Measurements from ENCODE around the gene ALOX5. TPM values are rescaled to one million over a fixed set of nuclear protein-coding genes. Genes with fewer than 3 reads are reported as not detected.
"Not testable (repeated sequence)": the region's sequence is repeated elsewhere in the genome, so short reads cannot be mapped to it uniquely, and the experiment has no call there.

The ALOX5 gene
- total RNA-seq = under 1 TPM; 0.56 to 0.60 TPM

GRCh38 chr10:45373576-45374349 lies at the start of gene ALOX5:
TSS of gene ALOX5 (plus strand) at chr10:45374216. CDS start at chr10:45374280, 64 bp downstream.
- Mint-ChIP-seq H3K36me3 (ENCODE audit: low read depth) (no peaks in the 10 kb centered on the region), H3K4me1 (ENCODE audit: low read depth) (peaks cover 12% of the 10 kb centered on the region), H3K4me3 (peak within 1 kb of the TSS; percentile 75), H3K27me3 (peaks cover 35% of the 10 kb centered on the region), H3K9me3 (no peaks in the 10 kb centered on the region), H3K27ac (no peak within 1 kb of the TSS)
- intact Hi-C loops (cut with micrococcal nuclease) = no loop called here
- no peak for TF ChIP-seq CTCF (IDR thresholded peaks at IDR 0.05)
- DNase-seq (peak; percentile 9), ATAC-seq (peak; percentile 60)
- ChIA-PET CTCF (no interaction called here), POLR2A (no interaction called here)

GRCh38 chr10:45325116-45325515 lies 48.9 kb upstream of the ALOX5 start:
- H3K27ac Mint-ChIP-seq = no peak overlapping the region
- H3K36me3 Mint-ChIP-seq (ENCODE audit: low read depth) = no peaks in the 10 kb centered on the region
- ATAC-seq (no peak), DNase-seq (no peak)
- peaks cover 14% of the 10 kb centered on the region for H3K9me3 Mint-ChIP-seq
- CTCF ChIA-PET = no interaction called here
- H3K4me3 Mint-ChIP-seq = no peak overlapping the region
- H3K4me1 Mint-ChIP-seq (ENCODE audit: low read depth) = no peaks in the 10 kb centered on the region
- intact Hi-C loops (cut with micrococcal nuclease) = no loop called here
- TF ChIP-seq CTCF (IDR thresholded peaks at IDR 0.05) = no peak
- POLR2A ChIA-PET = no interaction called here
- peaks cover 9% of the 10 kb centered on the region for H3K27me3 Mint-ChIP-seq

GRCh38 chr10:45326864-45327263 lies 47.2 kb upstream of the ALOX5 start:
- intact Hi-C loops (cut with micrococcal nuclease); ATAC-seq; POLR2A ChIA-PET; H3K4me3 Mint-ChIP-seq; H3K36me3 Mint-ChIP-seq (ENCODE audit: low read depth); H3K4me1 Mint-ChIP-seq (ENCODE audit: low read depth); CTCF ChIA-PET; H3K27ac Mint-ChIP-seq; DNase-seq: not testable (repeated sequence)
- peaks cover 17% of the 10 kb centered on the region for H3K27me3 Mint-ChIP-seq
- peaks cover 14% of the 10 kb centered on the region for H3K9me3 Mint-ChIP-seq

GRCh38 chr10:45331824-45332223 lies 42.2 kb upstream of the ALOX5 start:
- intact Hi-C loops (cut with micrococcal nuclease); ATAC-seq; POLR2A ChIA-PET; H3K4me1 Mint-ChIP-seq (ENCODE audit: low read depth); H3K27ac Mint-ChIP-seq; H3K4me3 Mint-ChIP-seq; DNase-seq; H3K36me3 Mint-ChIP-seq (ENCODE audit: low read depth); CTCF ChIA-PET: not testable (repeated sequence)
- Mint-ChIP-seq H3K27me3 (peaks cover 16% of the 10 kb centered on the region), H3K9me3 (peaks cover 11% of the 10 kb centered on the region)

- no peaks in the 10 kb centered on the region for H3K36me3 Mint-ChIP-seq (ENCODE audit: low read depth)
- no peak for ATAC-seq
- DNase-seq = no peak
- ChIA-PET POLR2A (no interaction called here), CTCF (no interaction called here)
- H3K27me3 Mint-ChIP-seq = peaks cover 2% of the 10 kb centered on the region
- H3K27ac Mint-ChIP-seq = no peak overlapping the region
- no peaks in the 10 kb centered on the region for H3K9me3 Mint-ChIP-seq
- no peak overlapping the region for H3K4me3 Mint-ChIP-seq
- intact Hi-C loops (cut with micrococcal nuclease) = no loop called here
- no peaks in the 10 kb centered on the region for H3K4me1 Mint-ChIP-seq (ENCODE audit: low read depth)
- no peak for TF ChIP-seq CTCF (IDR thresholded peaks at IDR 0.05)
Observed at GRCh38 chr10:45339894-45340293, 34.1 kb upstream of the ALOX5 start.

- POLR2A ChIA-PET; intact Hi-C loops (cut with micrococcal nuclease); H3K27ac Mint-ChIP-seq; H3K9me3 Mint-ChIP-seq; H3K4me1 Mint-ChIP-seq (ENCODE audit: low read depth); H3K36me3 Mint-ChIP-seq (ENCODE audit: low read depth); H3K27me3 Mint-ChIP-seq; CTCF ChIA-PET; ATAC-seq; H3K4me3 Mint-ChIP-seq; DNase-seq: not testable (repeated sequence)
Observed at GRCh38 chr10:45340420-45340819, 33.6 kb upstream of the ALOX5 start.

- H3K27me3 Mint-ChIP-seq; ATAC-seq; intact Hi-C loops (cut with micrococcal nuclease); H3K27ac Mint-ChIP-seq; H3K9me3 Mint-ChIP-seq; POLR2A ChIA-PET; DNase-seq; H3K4me3 Mint-ChIP-seq; CTCF ChIA-PET; H3K4me1 Mint-ChIP-seq (ENCODE audit: low read depth); H3K36me3 Mint-ChIP-seq (ENCODE audit: low read depth): not testable (repeated sequence)
Observed at GRCh38 chr10:45346652-45347335, 27.2 kb upstream of the ALOX5 start.

GRCh38 chr10:45347464-45347863 lies 26.6 kb upstream of the ALOX5 start:
- ATAC-seq; H3K4me3 Mint-ChIP-seq; H3K9me3 Mint-ChIP-seq; intact Hi-C loops (cut with micrococcal nuclease); H3K27me3 Mint-ChIP-seq; H3K27ac Mint-ChIP-seq; H3K4me1 Mint-ChIP-seq (ENCODE audit: low read depth); POLR2A ChIA-PET; H3K36me3 Mint-ChIP-seq (ENCODE audit: low read depth); CTCF ChIA-PET; DNase-seq: not testable (repeated sequence)

- H3K36me3 Mint-ChIP-seq (ENCODE audit: low read depth); POLR2A ChIA-PET; H3K27me3 Mint-ChIP-seq; ATAC-seq; H3K9me3 Mint-ChIP-seq; H3K27ac Mint-ChIP-seq; CTCF ChIA-PET; H3K4me3 Mint-ChIP-seq; DNase-seq; intact Hi-C loops (cut with micrococcal nuclease); H3K4me1 Mint-ChIP-seq (ENCODE audit: low read depth): not testable (repeated sequence)
Observed at GRCh38 chr10:45348196-45348765, 25.7 kb upstream of the ALOX5 start.

Measured in activated CD8-positive, alpha-beta T cell treated with anti-CD3 and anti-CD28 coated beads for 36 hours (primary cell).